HG03159 (cell line): ENCODE results near the gene PPP2R2C.

Source experiments
- ATAC-seq: cut with Tn5 transposase; IDR thresholded peaks from one replicate; pipeline ENCODE4 v1.9.1; 2021; ENCODE audit warnings: mild to moderate bottlenecking, moderate library complexity; ENCODE audit not compliant: unreplicated experiment

The PPP2R2C gene

GRCh38 chr4:6426571-6427438 lies 45.6 kb downstream of the PPP2R2C start:
- no peak for ATAC-seq

GRCh38 chr4:6425911-6426310 lies 46.5 kb downstream of the PPP2R2C start:
- ATAC-seq = no peak

GRCh38 chr4:6425336-6425735 lies 47.1 kb downstream of the PPP2R2C start:
- no peak for ATAC-seq

- ATAC-seq = no peak
Observed at GRCh38 chr4:6424425-6424824, 48.0 kb downstream of the PPP2R2C start.

- peak; percentile 91 for ATAC-seq
Observed at GRCh38 chr4:6423575-6423974, 48.8 kb downstream of the PPP2R2C start.

GRCh38 chr4:6422866-6423265 lies 49.5 kb downstream of the PPP2R2C start:
- no peak for ATAC-seq

- ATAC-seq = no peak
Observed at GRCh38 chr4:6422105-6422504, 50.3 kb downstream of the PPP2R2C start.

GRCh38 chr4:6421397-6421796 lies 51.0 kb downstream of the PPP2R2C start:
- ATAC-seq = no peak

GRCh38 chr4:6420972-6421371 lies 51.4 kb downstream of the PPP2R2C start:
- ATAC-seq = no peak

GRCh38 chr4:6420036-6420435 lies 52.4 kb downstream of the PPP2R2C start:
- no peak for ATAC-seq

GRCh38 chr4:6419452-6420028 lies 52.9 kb downstream of the PPP2R2C start:
- no peak for ATAC-seq

GRCh38 chr4:6418193-6418755 lies 54.1 kb downstream of the PPP2R2C start:
- ATAC-seq = no peak

GRCh38 chr4:6417516-6418050 lies 54.8 kb downstream of the PPP2R2C start:
- ATAC-seq = no peak

GRCh38 chr4:6416518-6417286 lies 55.7 kb downstream of the PPP2R2C start:
- ATAC-seq = no peak

- ATAC-seq = no peak
Observed at GRCh38 chr4:6415031-6415705, 57.2 kb downstream of the PPP2R2C start.

- no peak for ATAC-seq
Observed at GRCh38 chr4:6414578-6414977, 57.8 kb downstream of the PPP2R2C start.

- ATAC-seq = no peak
Observed at GRCh38 chr4:6410664-6411063, 61.8 kb downstream of the PPP2R2C start.

GRCh38 chr4:6410068-6410467 lies 62.3 kb downstream of the PPP2R2C start:
- no peak for ATAC-seq

GRCh38 chr4:6409381-6409780 lies 63.0 kb downstream of the PPP2R2C start:
- no peak for ATAC-seq

- no peak for ATAC-seq
Observed at GRCh38 chr4:6408263-6408662, 64.2 kb downstream of the PPP2R2C start.

- ATAC-seq = no peak
Observed at GRCh38 chr4:6405397-6405706, 67.1 kb downstream of the PPP2R2C start.
